Ishikawa (cell line): ENCODE results near the gene ADAMTS12.

Source experiments
- CEBPB ChIP-seq: IDR thresholded peaks from 2 replicates; pipeline ENCODE4 v1.6.1; 2012
- CREB1 ChIP-seq: IDR thresholded peaks from 2 replicates; pipeline ENCODE4 v1.6.1; 2012; ENCODE audit warnings: low read depth
- EGR1 ChIP-seq: IDR thresholded peaks from 2 replicates; pipeline ENCODE4 v1.6.1; 2012
- EP300 ChIP-seq: IDR thresholded peaks from 2 replicates; pipeline ENCODE4 v1.6.1; 2012; ENCODE audit warnings: borderline replicate concordance
- FOXM1 ChIP-seq: IDR thresholded peaks from 2 replicates; pipeline ENCODE4 v1.6.1; 2012; ENCODE audit warnings: low read depth, borderline replicate concordance
- MAX ChIP-seq: IDR thresholded peaks from 2 replicates; pipeline ENCODE4 v1.6.1; 2012
- NFIC ChIP-seq: IDR thresholded peaks from 2 replicates; pipeline ENCODE4 v1.6.1; 2012
- RAD21 ChIP-seq: IDR thresholded peaks from 2 replicates; pipeline ENCODE4 v1.6.1; 2012; ENCODE audit warnings: low read depth
- REST ChIP-seq: IDR thresholded peaks from 2 replicates; pipeline ENCODE4 v1.6.1; 2012; ENCODE audit warnings: low read depth, mild to moderate bottlenecking
- TAF1 ChIP-seq: IDR thresholded peaks from 2 replicates; pipeline ENCODE4 v1.6.1; 2012; ENCODE audit warnings: low read depth, mild to moderate bottlenecking
- TEAD4 ChIP-seq: IDR thresholded peaks from 2 replicates; pipeline ENCODE4 v1.6.1; 2012
- USF1 ChIP-seq: IDR thresholded peaks from 2 replicates; pipeline ENCODE4 v1.6.1; 2012
- YY1 ChIP-seq: IDR thresholded peaks from 2 replicates; pipeline ENCODE4 v1.6.1; 2012; ENCODE audit warnings: low read depth
- ZBTB7A ChIP-seq: IDR thresholded peaks from 2 replicates; pipeline ENCODE4 v1.6.1; 2012; ENCODE audit warnings: low read depth

- no peak for TF ChIP-seq REST
- no peak for TF ChIP-seq RAD21
- no peak for TF ChIP-seq YY1
- TF ChIP-seq EP300, result no peak
- no peak for TF ChIP-seq USF1
- no peak for TF ChIP-seq TAF1
- TF ChIP-seq ZBTB7A, result no peak
- no peak for TF ChIP-seq MAX
- TF ChIP-seq CEBPB, result no peak
- TF ChIP-seq EGR1, result no peak
- TF ChIP-seq NFIC, result no peak
- no peak for TF ChIP-seq CREB1
- TF ChIP-seq TEAD4, result no peak
- no peak for TF ChIP-seq FOXM1
Measured at GRCh38 chr5:33824516-33825195, 67.1 kb downstream of the ADAMTS12 start.
